ENCODE results near the gene KLK7.
A peak's percentile ranks its signal among the peaks of the same experiment; 100 is the strongest.

The KLK7 gene

DNA sequence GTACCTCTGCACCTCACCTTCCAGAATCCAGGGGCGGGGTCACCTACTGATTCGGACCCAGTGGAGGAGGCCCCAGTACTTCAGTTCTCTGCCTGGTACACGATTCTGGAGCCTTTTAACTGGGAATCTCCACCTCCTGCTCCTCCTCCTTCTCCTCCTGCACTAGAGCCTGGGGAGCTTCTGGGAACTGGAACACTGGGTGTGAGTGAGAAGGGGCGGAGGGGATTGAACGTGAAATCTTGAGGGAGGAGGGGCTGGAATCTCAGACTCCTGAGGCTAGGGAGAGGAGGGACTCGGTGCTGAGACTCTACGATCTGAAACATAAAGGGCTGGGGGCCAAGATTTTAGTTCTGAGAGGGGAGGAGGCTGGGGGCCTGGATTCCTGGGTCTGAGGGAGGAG, 17.8 kb upstream of the KLK7 start, which contains the start of gene KLK8:
TSS of gene KLK8 (minus strand) at position 90 of the 400 bp plus-strand sequence. CDS start 437 bp downstream, outside the sequence.
- TF ChIP-seq CTCF (IDR thresholded peaks at IDR 0.05; ENCODE audit: poor library complexity, severe bottlenecking) = no peak
- peaks cover 3% of the 10 kb centered on the region for H3K4me1 ChIP-seq (ENCODE audit: insufficient read depth, poor library complexity, severe bottlenecking)
- DNase-seq (ENCODE audit: low spot score) (no peak), ATAC-seq (ENCODE audit: low read depth) (0 out of 3 replicates have a peak, but pooled peaks have one; percentile 33)
- H3K9me3 ChIP-seq (ENCODE audit: severe bottlenecking) = no peaks in the 10 kb centered on the region
- H3K4me3 ChIP-seq (ENCODE audit: severe bottlenecking) = peak within 1 kb of the TSS; percentile 21
- H3K27ac ChIP-seq (ENCODE audit: poor library complexity, severe bottlenecking) = no peak within 1 kb of the TSS
- H3K27me3 ChIP-seq (ENCODE audit: insufficient read depth, poor library complexity, severe bottlenecking) = peaks cover 5% of the 10 kb centered on the region
- H3K36me3 ChIP-seq (ENCODE audit: low read depth) = no peaks in the 10 kb centered on the region

GRCh38 chr19:51000981-51001380, 17.3 kb upstream of the KLK7 start:
- no peak for TF ChIP-seq CTCF (IDR thresholded peaks at IDR 0.05; ENCODE audit: poor library complexity, severe bottlenecking)
- ATAC-seq (ENCODE audit: low read depth) = peak; percentile 33; the same call in 2 of the 3 replicates
- H3K27me3 ChIP-seq (ENCODE audit: insufficient read depth, poor library complexity, severe bottlenecking) = peaks cover 5% of the 10 kb centered on the region
- no peak overlapping the region for H3K27ac ChIP-seq (ENCODE audit: poor library complexity, severe bottlenecking)
- H3K4me3 ChIP-seq (ENCODE audit: severe bottlenecking) = no peak overlapping the region
- no peaks in the 10 kb centered on the region for H3K9me3 ChIP-seq (ENCODE audit: severe bottlenecking)
- peaks cover 3% of the 10 kb centered on the region for H3K4me1 ChIP-seq (ENCODE audit: insufficient read depth, poor library complexity, severe bottlenecking)
- no peaks in the 10 kb centered on the region for H3K36me3 ChIP-seq (ENCODE audit: low read depth)
- no peak for DNase-seq (ENCODE audit: low spot score)

GRCh38 chr19:51000426-51000825, 16.7 kb upstream of the KLK7 start:
- ATAC-seq (ENCODE audit: low read depth) (no peak), DNase-seq (ENCODE audit: low spot score) (no peak)
- peaks cover 3% of the 10 kb centered on the region for H3K4me1 ChIP-seq (ENCODE audit: insufficient read depth, poor library complexity, severe bottlenecking)
- no peaks in the 10 kb centered on the region for H3K36me3 ChIP-seq (ENCODE audit: low read depth)
- no peak for TF ChIP-seq CTCF (IDR thresholded peaks at IDR 0.05; ENCODE audit: poor library complexity, severe bottlenecking)
- no peak overlapping the region for H3K4me3 ChIP-seq (ENCODE audit: severe bottlenecking)
- H3K9me3 ChIP-seq (ENCODE audit: severe bottlenecking) = no peaks in the 10 kb centered on the region
- H3K27ac ChIP-seq (ENCODE audit: poor library complexity, severe bottlenecking) = no peak overlapping the region
- H3K27me3 ChIP-seq (ENCODE audit: insufficient read depth, poor library complexity, severe bottlenecking) = peaks cover 5% of the 10 kb centered on the region

- Histone ChIP-seq H3K27ac (ENCODE audit: poor library complexity, severe bottlenecking) (no peak overlapping the region), H3K9me3 (ENCODE audit: severe bottlenecking) (no peaks in the 10 kb centered on the region), H3K4me3 (ENCODE audit: severe bottlenecking) (no peak overlapping the region), H3K36me3 (ENCODE audit: low read depth) (no peaks in the 10 kb centered on the region), H3K4me1 (ENCODE audit: insufficient read depth, poor library complexity, severe bottlenecking) (peaks cover 3% of the 10 kb centered on the region), H3K27me3 (ENCODE audit: insufficient read depth, poor library complexity, severe bottlenecking) (peaks cover 5% of the 10 kb centered on the region)
- ATAC-seq (ENCODE audit: low read depth) = no peak
- DNase-seq (ENCODE audit: low spot score) = no peak
- TF ChIP-seq CTCF (IDR thresholded peaks at IDR 0.05; ENCODE audit: poor library complexity, severe bottlenecking) = no peak
These were observed 15.0 kb upstream of the KLK7 start for GRCh38 chr19:50998686-50999085.

DNA sequence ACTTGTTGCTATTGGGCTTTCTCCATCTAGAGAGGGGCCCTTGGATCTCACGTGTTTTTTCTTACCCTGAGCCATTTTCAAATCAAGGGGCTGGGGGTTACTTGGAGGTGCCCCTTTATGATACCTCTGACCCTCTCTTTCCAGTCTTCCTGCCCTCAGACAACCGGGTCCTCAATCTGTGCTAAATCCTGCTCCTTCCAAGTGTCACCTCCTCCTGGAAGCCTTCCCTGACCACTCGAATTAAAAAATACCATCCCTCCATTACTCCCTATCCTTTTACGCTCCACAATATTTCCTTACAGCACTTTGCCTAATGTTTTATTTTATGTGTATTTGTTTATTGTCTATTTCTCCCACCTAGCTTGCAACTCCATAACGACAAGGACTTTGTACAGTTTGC, 14.3 kb upstream of the KLK7 start:
- no peak for ATAC-seq (ENCODE audit: low read depth)
- H3K36me3 ChIP-seq (ENCODE audit: low read depth) = no peaks in the 10 kb centered on the region
- TF ChIP-seq CTCF (IDR thresholded peaks at IDR 0.05; ENCODE audit: poor library complexity, severe bottlenecking) = no peak

More for the DNA sequence above, 14.3 kb upstream of the KLK7 start:
- no peaks in the 10 kb centered on the region for H3K9me3 ChIP-seq (ENCODE audit: severe bottlenecking)
- H3K4me1 ChIP-seq (ENCODE audit: insufficient read depth, poor library complexity, severe bottlenecking) = peaks cover 3% of the 10 kb centered on the region
- H3K4me3 ChIP-seq (ENCODE audit: severe bottlenecking) = no peak overlapping the region
- H3K27ac ChIP-seq (ENCODE audit: poor library complexity, severe bottlenecking) = no peak overlapping the region
- H3K27me3 ChIP-seq (ENCODE audit: insufficient read depth, poor library complexity, severe bottlenecking) = peaks cover 5% of the 10 kb centered on the region
- DNase-seq (ENCODE audit: low spot score) = no peak
